Measurements from ENCODE around the gene SLC24A4.
"Not testable (repeated sequence)": the region's sequence is repeated elsewhere in the genome, so short reads cannot be mapped to it uniquely, and the experiment has no call there.

The SLC24A4 gene

DNA sequence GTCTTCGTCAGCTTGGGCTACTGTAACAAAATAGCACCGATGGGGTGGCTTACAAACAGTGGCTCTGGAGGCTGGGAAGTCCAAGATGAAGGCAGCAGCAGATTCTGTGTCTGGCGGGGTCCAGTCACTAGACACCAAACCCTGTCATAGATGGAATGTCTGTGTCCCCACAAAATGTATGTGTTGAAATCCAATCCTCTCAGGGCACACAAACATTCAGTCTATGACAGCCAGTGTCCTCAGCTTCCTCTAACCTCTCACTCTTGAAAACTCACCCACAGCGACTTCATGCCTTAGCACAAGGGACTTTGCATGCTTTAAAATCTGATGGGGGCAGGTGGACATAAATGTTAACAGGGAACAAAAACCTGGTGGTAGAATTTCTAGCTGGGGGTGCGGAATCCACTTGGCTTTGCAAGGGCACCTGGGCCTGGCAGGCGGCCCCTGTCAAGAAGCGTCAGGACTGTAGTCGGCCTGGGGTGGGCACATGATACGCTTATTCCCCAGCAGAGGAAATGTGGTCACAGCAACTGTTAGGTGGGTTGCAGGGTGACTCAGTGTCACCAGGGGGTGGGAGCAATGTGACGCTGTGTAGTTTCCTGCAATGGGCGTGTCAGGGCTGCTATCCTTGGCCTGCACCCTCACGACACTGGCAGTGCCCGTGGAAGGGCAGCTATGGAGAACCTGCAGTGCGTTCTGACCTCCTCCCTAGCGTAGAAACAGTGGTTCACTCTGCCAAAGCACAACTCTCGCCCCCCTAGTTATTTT, 208.3 kb downstream of the SLC24A4 start:
- no peak for DNase-seq (ENCODE audit: low read depth in 2 of 2)

DNA sequence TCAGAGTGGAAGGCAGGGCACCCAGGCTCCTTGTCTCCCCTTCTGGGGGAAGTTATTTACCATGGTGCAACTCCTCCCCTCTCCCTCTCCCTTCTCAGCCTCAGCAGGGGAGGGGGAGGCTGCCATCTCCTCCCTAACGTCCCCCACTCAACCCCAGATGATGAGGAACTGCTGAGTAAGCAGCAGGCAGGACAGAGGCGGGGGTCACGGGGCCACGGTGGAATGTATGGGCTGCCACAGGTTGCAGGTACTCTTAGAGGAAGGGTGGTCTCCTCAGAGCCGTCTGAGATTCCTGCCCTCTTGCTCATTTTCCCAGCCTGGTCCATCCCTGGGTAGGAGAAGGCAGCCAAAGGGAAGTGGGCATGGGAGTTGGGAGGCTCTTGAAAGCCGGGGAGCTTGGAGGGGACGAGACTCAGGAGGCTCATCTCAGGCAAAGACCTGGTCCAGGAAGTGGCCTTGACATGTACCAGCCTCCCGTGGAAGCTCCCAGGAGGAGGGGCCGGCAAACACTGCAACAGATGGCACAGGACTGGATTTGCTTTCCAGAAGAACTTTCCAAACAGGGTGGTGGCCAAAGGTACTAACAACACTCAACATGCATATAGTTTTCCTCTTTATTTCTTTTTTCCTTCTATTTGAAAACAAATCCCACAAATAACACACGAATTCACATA, 209.7 kb downstream of the SLC24A4 start:
- DNase-seq (ENCODE audit: low read depth in 2 of 2): no peak
- TF ChIP-seq, protein P1, sequence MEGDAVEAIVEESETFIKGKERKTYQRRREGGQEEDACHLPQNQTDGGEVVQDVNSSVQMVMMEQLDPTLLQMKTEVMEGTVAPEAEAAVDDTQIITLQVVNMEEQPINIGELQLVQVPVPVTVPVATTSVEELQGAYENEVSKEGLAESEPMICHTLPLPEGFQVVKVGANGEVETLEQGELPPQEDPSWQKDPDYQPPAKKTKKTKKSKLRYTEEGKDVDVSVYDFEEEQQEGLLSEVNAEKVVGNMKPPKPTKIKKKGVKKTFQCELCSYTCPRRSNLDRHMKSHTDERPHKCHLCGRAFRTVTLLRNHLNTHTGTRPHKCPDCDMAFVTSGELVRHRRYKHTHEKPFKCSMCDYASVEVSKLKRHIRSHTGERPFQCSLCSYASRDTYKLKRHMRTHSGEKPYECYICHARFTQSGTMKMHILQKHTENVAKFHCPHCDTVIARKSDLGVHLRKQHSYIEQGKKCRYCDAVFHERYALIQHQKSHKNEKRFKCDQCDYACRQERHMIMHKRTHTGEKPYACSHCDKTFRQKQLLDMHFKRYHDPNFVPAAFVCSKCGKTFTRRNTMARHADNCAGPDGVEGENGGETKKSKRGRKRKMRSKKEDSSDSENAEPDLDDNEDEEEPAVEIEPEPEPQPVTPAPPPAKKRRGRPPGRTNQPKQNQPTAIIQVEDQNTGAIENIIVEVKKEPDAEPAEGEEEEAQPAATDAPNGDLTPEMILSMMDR (IDR thresholded peaks at IDR 0.05; ENCODE audit: low read depth, low read length): no peak
- no peak overlapping the region for H3K4me3 ChIP-seq (replicated peaks in 1 of 2; ENCODE audit: low read depth in 2 of 2, low read length in 2 of 2)

More for the DNA sequence above, 208.3 kb downstream of the SLC24A4 start:
- TF ChIP-seq, protein P1 (IDR thresholded peaks at IDR 0.05; ENCODE audit: low read depth, low read length): no peak
- no peak overlapping the region for H3K4me3 ChIP-seq (replicated peaks in 1 of 2; ENCODE audit: low read depth in 2 of 2, low read length in 2 of 2)

DNA sequence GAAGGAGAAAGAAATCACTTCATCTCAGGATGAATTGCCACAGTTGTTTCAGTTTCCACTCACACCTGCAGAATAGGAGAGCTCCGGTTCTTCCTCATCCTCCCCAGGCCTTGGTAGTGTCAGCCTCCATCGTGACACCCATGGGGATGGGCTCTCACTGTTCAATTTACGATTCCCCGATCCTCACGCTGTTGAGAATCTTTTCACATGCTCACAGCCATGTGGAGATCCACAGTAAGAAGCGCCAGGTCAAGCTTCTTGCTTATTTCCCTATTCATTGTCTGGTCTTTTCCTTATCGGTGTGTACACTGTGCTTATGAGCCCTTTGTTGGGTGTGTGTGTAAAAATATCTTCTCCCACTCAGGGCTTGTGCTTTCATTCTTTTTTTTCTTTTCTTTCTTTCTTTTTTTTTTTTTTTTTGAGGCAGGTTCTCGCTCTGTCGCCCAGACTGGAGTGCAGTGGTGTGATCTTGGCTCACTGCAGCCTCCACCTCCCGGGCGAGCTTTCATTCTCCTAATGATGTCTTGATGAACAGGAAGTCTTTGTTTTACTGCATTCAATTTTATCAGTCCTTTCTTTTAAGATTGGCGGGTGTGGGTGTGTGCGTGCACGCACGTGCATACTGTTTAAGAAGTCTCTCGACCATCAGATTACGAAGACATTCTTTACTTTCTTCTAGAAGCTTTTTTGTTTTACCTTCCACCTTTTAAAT, 212.1 kb downstream of the SLC24A4 start:
- TF ChIP-seq, protein P1 (IDR thresholded peaks at IDR 0.05; ENCODE audit: low read depth, low read length): no peak
- DNase-seq (ENCODE audit: low read depth in 2 of 2): peak in 1 of 2 donors; percentile 32
- no peak overlapping the region for H3K4me3 ChIP-seq (replicated peaks in 1 of 2; ENCODE audit: low read depth in 2 of 2, low read length in 2 of 2)

DNA sequence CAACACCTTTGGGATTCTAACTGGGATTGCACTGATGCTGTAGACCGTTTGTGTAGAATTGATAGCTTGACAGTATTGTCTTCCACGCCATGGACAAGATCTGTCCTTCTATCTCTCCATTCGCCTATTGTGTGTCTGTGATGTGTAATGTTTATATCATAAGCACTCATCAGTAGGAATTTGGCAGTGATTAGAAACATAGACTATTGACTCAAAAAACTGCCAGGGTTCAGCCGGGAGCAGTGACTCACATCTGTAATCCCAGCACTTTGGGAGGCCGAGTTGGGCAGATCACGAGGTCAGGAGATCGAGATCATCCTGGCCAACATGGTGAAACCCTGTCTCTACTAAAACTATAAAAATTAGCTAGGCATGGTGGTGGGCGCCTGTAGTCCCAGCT, 213.3 kb downstream of the SLC24A4 start:
- DNase-seq (ENCODE audit: low read depth in 2 of 2): peak; percentile 56 to 81
- H3K4me3 ChIP-seq (replicated peaks in 1 of 2; ENCODE audit: low read depth in 2 of 2, low read length in 2 of 2): not testable (repeated sequence)

DNA sequence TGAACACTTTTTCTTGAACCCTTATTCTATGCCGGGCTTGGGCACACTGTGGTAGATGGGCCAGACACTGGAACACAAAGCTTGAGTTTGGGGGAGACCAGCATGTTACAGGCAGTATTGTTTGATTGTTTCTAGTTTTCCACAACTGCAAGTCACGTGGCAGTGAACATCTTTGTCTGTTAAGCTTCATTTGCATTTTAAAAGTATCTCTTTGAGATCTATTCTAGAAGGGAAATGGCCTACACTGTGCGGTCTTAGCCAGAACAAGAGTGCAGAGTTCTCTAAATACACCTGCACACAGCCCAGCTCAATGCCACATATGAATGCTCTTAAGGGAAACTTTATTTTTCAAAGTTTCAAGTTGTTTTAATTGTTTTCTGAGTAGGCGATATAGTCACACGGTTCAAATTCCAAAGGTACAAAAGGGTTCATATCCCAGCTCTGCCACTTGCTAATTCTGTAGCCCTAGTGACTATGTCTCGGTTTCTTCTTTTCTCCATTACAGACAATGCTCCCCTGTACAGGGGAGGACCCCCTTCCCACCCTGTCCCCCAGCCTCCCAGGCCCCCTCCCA, 215.5 kb downstream of the SLC24A4 start:
- TF ChIP-seq, protein P1 (IDR thresholded peaks at IDR 0.05; ENCODE audit: low read depth, low read length): no peak
- no peak overlapping the region for H3K4me3 ChIP-seq (replicated peaks in 1 of 2; ENCODE audit: low read depth in 2 of 2, low read length in 2 of 2)

DNA sequence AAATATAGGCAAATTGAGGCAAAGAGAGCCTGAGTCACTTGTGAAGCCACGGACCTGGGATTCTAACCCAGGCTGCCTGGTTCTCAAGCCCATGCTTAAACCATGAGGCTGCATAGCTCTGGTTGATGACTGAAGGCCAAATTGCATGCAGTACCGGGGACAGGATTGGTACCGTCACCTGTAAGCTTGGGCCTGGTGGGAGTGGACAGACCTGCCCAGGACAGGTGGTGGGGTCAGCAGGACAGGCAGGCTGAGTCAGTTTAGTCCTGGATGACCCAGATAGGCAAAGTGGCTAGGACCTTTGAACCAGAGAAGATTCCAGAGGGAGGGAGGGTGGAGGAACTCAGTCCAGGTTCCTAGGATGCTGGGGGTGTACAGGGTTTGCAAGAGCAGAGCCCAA, 216.5 kb downstream of the SLC24A4 start:
- TF ChIP-seq, protein P1 (IDR thresholded peaks at IDR 0.05; ENCODE audit: low read depth, low read length): no peak
- DNase-seq (ENCODE audit: low read depth in 2 of 2): no peak
- no peak overlapping the region for H3K4me3 ChIP-seq (replicated peaks in 1 of 2; ENCODE audit: low read depth in 2 of 2, low read length in 2 of 2)

More for the DNA sequence above, 215.5 kb downstream of the SLC24A4 start:
- no peak for DNase-seq (ENCODE audit: low read depth in 2 of 2)

DNA sequence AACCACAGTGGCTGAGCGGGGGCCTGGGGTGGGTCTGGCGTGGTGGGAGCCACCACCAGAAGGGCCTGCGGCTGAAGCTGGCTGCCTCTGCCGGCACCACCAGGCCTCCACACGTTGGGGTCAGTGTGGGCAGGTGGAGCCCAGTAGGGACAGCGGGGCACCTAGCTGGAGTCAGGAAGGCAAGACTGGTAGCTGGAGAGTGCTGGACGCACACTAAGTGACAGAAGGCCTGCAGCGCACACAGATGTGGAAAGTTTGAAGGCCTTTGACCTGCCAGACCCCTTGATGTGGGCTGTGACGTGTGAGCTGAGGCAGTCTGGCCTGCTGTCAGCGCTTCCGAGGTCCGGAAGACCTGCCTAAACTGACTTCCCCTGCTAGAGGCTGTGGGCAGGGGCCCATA, 216.9 kb downstream of the SLC24A4 start:
- no peak overlapping the region for H3K4me3 ChIP-seq (replicated peaks in 1 of 2; ENCODE audit: low read depth in 2 of 2, low read length in 2 of 2)
- DNase-seq (ENCODE audit: low read depth in 2 of 2): peak; percentile 63 to 75
- TF ChIP-seq, protein P1 (IDR thresholded peaks at IDR 0.05; ENCODE audit: low read depth, low read length): no peak
